Erythroblast (primary cell): ENCODE measurements around the gene IQCH.
"Not testable (repeated sequence)": the region's sequence is repeated elsewhere in the genome, so short reads cannot be mapped to it uniquely, and the experiment has no call there.

Source experiments
- DNase-seq, 2 experiments: peaks; one replicate each; lab custom pipeline; 2025; lab: John Stamatoyannopoulos, UW
- GATA1 ChIP-seq: IDR thresholded peaks from 2 replicates; pipeline ENCODE4 v1.6.1; 2011; ENCODE audit warnings: low read depth, mild to moderate bottlenecking, control low read depth, low read length, moderate library complexity
- POLR2A ChIP-seq: IDR thresholded peaks from 2 replicates; pipeline ENCODE4 v1.6.1; 2011; ENCODE audit warnings: mild to moderate bottlenecking, low read length

The IQCH gene

GRCh38 chr15:67228286-67228685, 26.3 kb upstream of the IQCH start:
- TF ChIP-seq POLR2A = no peak
- TF ChIP-seq GATA1 = no peak
- DNase-seq = no peak

- DNase-seq = no peak
- TF ChIP-seq GATA1 = no peak
- no peak for TF ChIP-seq POLR2A
Observed at GRCh38 chr15:67230504-67230903, 24.1 kb upstream of the IQCH start.

GRCh38 chr15:67232591-67232990, 22.0 kb upstream of the IQCH start:
- TF ChIP-seq POLR2A = no peak
- no peak for TF ChIP-seq GATA1
- DNase-seq = no peak

GRCh38 chr15:67240235-67241131, 14.1 kb upstream of the IQCH start:
- peak in 1 of 2 experiments; percentile 20 for DNase-seq
- TF ChIP-seq POLR2A (no peak), GATA1 (no peak)

- no peak for DNase-seq
- no peak for TF ChIP-seq GATA1
- TF ChIP-seq POLR2A = no peak
Observed at GRCh38 chr15:67241132-67241855, 13.3 kb upstream of the IQCH start.

GRCh38 chr15:67242708-67243111, 11.9 kb upstream of the IQCH start:
- TF ChIP-seq GATA1 (no peak), POLR2A (no peak)

GRCh38 chr15:67244971-67245478, 9.6 kb upstream of the IQCH start:
- DNase-seq = no peak
- TF ChIP-seq GATA1 (no peak), POLR2A (no peak)

More at GRCh38 chr15:67242708-67243111, 11.9 kb upstream of the IQCH start:
- no peak for DNase-seq

GRCh38 chr15:67246606-67247005, 8.0 kb upstream of the IQCH start:
- not testable (repeated sequence) for DNase-seq

GRCh38 chr15:67248011-67248505, 6.5 kb upstream of the IQCH start:
- no peak for DNase-seq
- TF ChIP-seq GATA1 (no peak), POLR2A (no peak)

GRCh38 chr15:67249830-67250229, 4.8 kb upstream of the IQCH start:
- TF ChIP-seq POLR2A = no peak
- TF ChIP-seq GATA1 = no peak
- DNase-seq = no peak

- TF ChIP-seq POLR2A (no peak), GATA1 (no peak)
- no peak for DNase-seq
Observed at GRCh38 chr15:67251318-67251717, 3.3 kb upstream of the IQCH start.

- TF ChIP-seq POLR2A = no peak
- TF ChIP-seq GATA1 = no peak
- no peak for DNase-seq
Observed at GRCh38 chr15:67253101-67253500, 1.5 kb upstream of the IQCH start.

GRCh38 chr15:67253549-67254237, 893 bp upstream of the IQCH start:
- TF ChIP-seq GATA1 (no peak), POLR2A (no peak)
- peak; percentile 63 to 77 for DNase-seq

GRCh38 chr15:67256051-67256450, 1.5 kb downstream of the IQCH start:
- no peak for TF ChIP-seq POLR2A
- no peak for TF ChIP-seq GATA1
- DNase-seq = no peak

- DNase-seq = not testable (repeated sequence)
Observed at GRCh38 chr15:67258412-67258811, 3.8 kb downstream of the IQCH start.
